ENCODE data around the gene HRH2.
A peak's percentile ranks its signal among the peaks of the same experiment; 100 is the strongest.

HRH2 gene

DNA sequence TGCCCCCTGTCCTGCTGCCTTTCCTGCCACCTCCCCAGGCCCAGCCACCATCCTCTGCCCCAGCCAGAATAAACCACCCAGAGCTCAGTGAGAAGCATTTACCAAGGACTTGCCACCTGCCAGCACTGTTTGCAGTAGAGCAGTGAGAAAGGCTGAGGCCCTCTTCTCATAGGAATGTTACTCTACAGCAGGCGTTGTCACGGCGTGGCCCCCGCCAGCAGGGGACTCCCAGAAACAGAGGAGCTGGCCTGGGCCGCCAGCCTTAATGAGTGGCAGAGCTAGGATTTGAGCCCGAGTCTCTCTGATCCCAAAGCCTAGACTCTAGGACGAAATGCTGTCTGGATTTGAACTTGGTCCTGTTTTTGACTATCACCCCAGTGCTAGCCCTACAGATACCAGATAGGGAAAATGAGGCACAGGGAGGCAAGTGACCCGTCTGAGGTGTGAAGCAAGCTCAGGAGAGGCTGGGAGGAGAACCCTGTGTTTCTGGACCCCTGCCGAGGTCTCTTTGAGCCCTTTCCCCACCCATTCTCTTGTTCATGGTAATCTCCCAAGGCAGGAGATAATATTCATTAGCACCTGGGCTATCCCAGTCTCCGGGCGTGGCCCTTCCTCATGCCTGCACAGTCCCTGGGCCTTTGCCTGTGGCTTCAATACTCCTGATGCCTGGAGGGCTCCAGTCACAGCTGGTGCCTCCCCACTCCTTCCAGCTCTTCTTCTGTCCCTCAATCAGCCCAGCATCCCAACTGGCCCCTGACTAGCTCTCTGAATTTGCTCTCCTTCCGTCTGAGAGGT, 30.7 kb downstream of the HRH2 start:
- TF ChIP-seq POLR2A (IDR thresholded peaks at IDR 0.05; ENCODE audit: low read depth, low read length): no peak
- no peak for FAIRE-seq
- no peak for DNase-seq (ENCODE audit: insufficient read length, low spot score)

DNA sequence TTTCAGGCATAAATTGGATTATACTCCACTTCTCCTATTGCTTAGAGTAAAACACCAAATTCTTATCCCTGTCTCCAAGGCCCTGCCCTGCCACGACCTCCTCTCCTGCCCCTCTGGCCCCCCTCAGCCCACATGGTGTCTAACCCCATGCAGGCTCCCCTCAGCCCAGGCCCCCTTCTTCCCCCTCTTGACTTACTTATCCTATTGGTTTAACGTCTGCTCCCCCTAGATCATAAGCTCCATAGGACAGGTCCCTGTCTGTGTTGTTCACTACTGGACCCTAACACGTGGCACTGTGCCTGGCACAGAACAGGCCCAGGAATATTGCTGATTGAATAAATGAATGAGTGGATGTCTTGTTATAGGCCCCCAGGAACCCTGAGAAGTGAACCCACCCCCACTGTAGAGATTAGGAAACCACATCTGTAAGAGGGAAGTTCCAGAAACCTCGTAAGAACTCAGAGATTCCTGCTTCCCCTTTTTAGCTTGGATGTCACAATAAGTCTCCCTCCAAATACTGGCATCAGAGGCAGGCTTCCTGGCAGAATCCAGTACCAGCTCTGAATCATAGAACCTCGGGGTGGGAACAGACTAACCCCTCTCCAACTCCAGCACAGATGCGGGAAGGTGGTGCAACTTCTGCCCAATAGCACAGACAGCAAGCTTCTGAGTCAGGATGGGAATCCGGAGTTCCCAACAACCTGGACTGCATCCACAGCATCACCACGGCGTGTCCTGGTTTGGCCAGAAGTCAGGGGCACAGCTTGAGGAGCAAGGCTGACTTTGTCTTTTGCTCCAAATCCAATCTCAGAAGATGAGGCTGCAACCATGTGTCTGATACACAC, 31.5 kb downstream of the HRH2 start:
- no peak for DNase-seq (ENCODE audit: insufficient read length, low spot score)
- TF ChIP-seq POLR2A (IDR thresholded peaks at IDR 0.05; ENCODE audit: low read depth, low read length): no peak
- no peak for FAIRE-seq

DNA sequence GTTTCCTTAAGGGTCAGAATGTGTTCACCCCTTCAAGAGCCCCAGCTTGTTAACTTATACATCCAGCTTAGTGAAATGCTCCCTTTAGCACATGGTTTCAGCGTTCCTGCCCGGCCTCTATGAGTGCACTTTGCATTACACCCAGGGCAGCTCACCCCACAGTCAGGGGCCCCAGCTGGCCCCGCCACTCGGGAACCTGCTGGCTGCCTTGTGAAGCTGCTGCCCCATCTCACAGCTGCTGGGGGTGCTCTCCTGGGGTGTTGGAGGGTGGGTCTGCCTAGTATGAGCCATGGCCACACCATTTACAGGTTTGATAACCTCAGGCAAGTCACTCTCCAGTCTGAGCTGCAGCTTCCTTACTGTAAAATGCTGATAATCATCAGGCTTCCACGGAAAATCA, 32.2 kb downstream of the HRH2 start:
- no peak for FAIRE-seq
- no peak for DNase-seq (ENCODE audit: insufficient read length, low spot score)
- TF ChIP-seq POLR2A (IDR thresholded peaks at IDR 0.05; ENCODE audit: low read depth, low read length): no peak

DNA sequence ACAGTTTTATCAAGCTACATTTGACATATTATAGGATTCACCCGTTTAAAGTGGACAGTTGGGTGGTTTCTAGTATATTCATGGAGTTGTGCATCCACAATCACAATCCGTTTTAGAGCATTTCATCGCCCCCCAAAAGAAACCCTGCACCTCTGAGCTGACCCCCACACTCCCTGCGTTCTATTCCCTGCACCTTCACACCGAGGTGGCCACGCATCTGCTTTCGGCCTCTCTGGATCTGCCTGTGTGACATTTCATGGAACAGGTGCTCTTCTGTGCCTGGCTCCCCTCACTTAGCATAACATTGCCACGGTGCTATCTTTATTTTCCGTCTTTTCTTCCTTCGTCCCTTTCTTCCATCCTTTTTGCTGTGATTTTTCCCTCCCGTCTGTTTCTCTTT, 32.7 kb downstream of the HRH2 start:
- DNase-seq (ENCODE audit: insufficient read length, low spot score) (no peak), FAIRE-seq (no peak)
- TF ChIP-seq POLR2A (IDR thresholded peaks at IDR 0.05; ENCODE audit: low read depth, low read length): no peak

DNA sequence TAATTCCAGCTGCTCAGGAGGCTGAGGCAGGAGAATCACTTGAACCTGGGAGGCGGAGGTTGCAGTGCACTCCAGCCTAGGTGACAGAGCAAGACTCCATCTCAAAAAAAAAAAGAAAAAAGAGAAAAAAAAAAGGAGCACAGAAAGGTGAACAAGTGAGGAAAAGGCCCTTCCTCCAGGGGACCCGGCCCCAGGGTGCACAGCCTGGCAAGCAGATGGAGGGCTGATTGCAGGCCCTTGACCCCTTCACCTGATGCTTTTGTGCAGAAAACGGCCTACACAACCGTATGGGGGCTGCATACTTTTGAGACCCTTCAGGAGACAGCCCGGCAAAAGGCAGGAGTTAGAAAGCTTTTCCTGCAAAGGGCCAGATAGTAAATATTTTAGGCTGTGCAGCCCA, 33.9 kb downstream of the HRH2 start:
- no peak for FAIRE-seq
- no peak for TF ChIP-seq POLR2A (IDR thresholded peaks at IDR 0.05; ENCODE audit: low read depth, low read length)
- no peak for DNase-seq (ENCODE audit: insufficient read length, low spot score)

DNA sequence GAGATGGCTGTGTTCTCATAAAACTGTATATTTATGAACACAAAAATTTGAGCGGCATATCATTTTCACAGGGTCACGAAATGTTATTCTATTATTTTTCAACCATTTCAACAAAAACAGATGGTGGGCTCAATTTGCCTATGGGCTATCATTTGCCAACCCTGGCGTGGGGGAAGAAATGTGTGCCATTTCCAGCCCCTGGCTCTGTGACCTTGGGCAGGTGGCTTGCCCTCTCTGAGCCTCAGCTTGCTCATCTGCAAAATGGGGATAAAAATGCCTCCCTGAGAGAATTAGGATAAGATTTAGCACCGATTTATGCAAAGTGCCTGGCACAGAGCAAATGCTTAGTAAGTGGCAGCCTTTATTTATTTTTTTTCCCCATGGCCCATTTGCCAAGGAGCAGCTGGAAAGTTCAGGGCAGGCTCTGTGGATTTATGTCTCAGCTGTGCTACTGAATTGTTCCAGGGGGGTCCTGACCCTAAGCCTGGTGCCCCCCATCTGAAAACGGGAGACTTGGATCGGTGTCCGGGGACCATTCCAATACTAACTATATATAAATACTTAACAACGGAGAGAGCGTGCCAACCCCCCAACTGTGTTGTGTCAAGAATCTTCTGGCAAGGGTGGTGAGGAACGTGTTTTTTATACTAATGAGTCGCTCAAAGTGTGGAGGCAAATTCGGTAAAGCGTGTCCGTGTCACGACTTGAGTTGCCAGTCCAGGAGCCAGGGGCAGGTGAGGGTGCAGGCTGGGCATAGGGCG, 34.5 kb downstream of the HRH2 start:
- no peak for DNase-seq (ENCODE audit: insufficient read length, low spot score)
- FAIRE-seq: no peak
- TF ChIP-seq POLR2A (IDR thresholded peaks at IDR 0.05; ENCODE audit: low read depth, low read length): no peak

DNA sequence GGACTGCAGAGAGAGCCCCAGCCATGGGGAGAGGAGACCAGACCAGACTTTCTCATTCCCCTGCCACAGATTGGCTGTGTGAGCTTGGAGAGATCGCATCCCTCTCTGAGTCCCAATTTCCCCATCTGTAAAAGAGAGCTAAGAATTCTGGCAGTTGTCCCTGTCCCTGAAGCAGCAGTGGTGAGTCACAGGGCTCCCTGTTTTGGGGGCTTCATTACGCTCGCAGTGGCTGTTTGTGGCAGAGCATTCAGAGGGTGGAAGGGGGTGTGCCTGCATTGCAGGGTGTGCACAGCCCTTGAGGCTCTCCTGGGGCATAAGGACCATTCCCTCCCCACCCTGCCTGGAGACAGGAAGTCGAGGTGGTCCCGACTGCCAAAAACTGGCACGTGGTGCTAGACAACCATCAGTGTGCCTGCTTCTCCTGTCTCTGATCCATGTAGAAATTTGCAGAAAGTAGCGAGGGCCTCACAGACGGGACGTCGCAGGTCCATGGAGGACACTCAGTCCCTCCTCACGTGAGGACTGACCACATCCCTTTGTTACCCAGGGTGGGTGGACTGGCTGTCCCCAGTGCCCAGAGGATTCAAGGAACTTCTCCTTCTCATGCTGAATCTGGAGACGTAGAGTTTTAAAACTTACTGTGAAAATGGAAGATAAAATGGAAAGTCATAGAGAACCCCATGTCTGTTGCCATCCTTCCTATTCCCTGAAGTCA, 35.3 kb downstream of the HRH2 start:
- TF ChIP-seq POLR2A (IDR thresholded peaks at IDR 0.05; ENCODE audit: low read depth, low read length): no peak
- no peak for FAIRE-seq
- DNase-seq (ENCODE audit: insufficient read length, low spot score): no peak

DNA sequence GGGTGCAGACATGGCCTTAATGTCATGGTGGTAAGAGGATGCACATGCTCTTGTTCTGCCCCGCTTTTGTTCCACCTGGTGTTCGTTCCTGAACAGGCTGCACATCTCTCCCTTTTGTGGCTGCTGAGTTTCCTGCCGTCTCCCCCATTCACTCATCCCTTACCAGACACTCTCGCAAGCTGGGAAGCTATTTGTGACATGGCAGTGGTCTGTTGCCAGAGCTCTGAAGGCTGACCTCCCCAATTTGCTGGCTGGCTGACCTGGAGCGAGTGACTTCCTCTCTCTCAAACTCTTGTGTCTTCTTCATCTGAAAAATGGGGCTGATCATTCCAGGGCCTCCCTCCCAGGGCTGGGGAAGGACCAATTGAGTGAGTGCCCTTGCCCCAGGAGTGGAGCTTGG, 35.9 kb downstream of the HRH2 start:
- 0 out of 2 replicates have a peak, but pooled peaks have one; percentile 6 for TF ChIP-seq POLR2A (IDR thresholded peaks at IDR 0.05; ENCODE audit: low read depth, low read length)
- FAIRE-seq (no peak), DNase-seq (ENCODE audit: insufficient read length, low spot score) (no peak)

DNA sequence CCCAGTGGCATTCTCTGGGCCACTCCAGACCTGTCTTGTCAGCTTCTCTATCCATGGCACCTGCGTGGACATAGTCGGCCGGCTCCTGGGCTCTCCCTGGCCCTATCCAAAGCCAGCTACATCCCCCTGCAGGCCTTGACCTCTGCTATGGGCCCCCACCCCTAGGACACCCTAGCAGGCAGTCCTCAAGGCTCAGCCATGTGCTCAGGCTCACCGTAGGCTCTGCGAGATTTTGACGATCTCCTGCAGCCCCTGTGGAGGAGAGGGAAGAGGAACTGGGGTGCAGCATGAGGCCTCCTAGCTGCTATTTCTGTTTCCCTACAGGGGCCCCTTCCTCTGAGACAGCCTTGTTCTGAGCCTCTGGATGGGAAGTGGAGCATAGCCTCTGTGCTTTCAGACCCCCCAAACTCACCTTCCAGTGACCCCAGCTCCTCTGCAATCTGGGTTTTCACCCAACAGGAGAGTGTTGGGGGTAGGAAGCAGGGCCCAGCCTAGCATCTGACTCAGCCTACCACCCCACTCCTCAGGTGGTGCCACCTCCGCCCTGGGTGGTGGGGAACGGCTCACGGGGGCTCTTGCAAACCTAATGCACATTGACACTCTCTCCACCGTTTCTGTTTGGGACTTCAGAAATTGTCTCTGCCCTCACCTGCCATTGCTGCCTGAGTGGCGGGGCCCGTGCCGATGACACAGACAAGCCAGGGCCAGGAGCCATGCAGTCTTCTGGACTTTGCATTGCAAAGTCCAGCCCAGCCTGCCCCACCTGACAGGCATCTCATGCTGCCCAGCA, 36.7 kb downstream of the HRH2 start:
- DNase-seq (ENCODE audit: insufficient read length, low spot score) (no peak), FAIRE-seq (no peak)
- TF ChIP-seq POLR2A (IDR thresholded peaks at IDR 0.05; ENCODE audit: low read depth, low read length): no peak

DNA sequence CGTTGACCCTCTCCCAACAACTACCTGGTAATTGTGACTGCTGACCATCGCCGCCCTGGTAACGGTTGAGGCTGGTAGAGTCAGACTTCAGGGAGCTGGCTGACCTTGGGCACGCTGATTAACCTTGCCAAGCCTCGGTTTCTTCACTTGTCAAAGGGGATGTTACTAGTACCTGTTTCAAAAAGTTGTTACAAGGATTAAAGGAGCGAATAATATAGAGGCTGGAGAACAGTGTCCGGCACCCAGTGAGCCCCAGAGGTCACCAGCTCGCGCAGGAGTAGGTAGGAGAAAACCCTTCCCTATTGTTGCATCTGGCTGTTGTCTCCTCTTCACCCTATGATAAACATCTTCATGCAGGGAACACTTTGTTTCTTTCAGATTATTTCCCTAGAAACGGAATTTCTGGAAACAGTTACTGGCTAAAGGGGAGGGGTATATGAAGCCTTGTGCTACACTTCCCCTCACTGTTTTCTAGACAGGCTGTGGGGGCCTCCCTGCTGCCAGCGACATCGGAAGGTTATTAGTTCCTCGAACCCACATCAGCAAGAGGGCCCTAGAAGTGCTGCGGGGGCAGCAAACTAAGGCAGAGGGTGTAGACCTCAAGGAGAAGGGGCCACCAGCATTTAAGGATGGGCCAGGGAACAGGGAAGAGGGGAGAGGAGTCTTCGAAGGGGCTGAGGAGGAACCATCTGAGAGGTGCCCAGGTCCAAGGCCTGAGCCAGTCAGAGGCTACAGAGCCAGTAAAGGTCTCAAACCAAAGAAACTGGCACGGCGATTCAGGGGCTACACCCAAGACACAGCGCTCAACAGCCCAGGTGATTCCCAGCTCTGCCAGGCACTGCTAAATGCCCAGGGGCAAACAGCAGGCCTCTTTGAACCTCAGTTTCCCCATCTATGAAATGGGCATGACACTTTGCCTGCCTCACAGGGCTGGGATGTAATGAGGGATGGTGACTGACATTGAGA, 37.6 kb downstream of the HRH2 start:
- no peak for DNase-seq (ENCODE audit: insufficient read length, low spot score)
- TF ChIP-seq POLR2A (IDR thresholded peaks at IDR 0.05; ENCODE audit: low read depth, low read length): no peak
- no peak for FAIRE-seq

DNA sequence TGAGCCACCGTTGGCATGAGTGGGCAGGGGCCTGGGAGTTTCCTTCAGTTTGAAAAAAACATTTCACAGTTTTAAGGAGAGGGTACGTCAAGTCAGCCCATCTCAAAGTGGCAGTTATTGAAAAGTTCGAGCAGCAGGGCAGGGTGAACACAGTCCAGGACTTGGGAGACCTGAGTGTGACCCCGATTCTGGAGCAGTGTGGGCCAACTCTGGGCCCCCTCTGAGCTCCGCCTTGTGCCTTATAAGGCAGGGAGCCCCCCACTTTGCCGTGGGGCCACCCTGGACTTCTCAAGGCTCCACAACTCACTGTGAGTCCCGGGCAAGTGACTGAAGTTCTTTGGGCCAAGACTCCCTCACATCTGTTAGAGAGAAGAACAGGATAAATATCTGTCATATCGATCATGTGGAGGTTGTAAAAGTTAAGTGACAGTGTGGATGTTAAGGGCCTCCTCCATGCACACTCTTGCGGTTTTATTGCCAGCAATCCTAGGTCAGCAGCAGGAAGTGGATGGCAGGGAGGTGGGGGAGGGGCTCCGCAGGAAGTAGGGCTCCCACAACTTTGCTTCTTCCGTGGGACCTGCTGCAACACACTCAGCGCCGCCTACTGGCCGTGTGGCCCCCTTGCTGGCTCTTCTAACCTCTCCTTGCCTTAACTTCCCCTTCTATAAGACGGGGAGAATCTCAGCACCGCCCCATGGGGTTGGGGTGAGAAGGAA, 38.4 kb downstream of the HRH2 start:
- FAIRE-seq (no peak), DNase-seq (ENCODE audit: insufficient read length, low spot score) (peak; percentile 61)
- TF ChIP-seq POLR2A (IDR thresholded peaks at IDR 0.05; ENCODE audit: low read depth, low read length): no peak
